BJ (cell line): ENCODE data around the gene RALGAPA1. TPM values are rescaled to one million over a fixed set of nuclear protein-coding genes. Genes with fewer than 3 reads are reported as not detected.
"Not testable (repeated sequence)": the region's sequence is repeated elsewhere in the genome, so short reads cannot be mapped to it uniquely, and the experiment has no call there.

Experiments used
- CTCF ChIA-PET: fragments of 350-600 bp; formaldehyde crosslinking; extraction: SDS; loops from one replicate; lab custom pipeline; 2021; ENCODE audit warnings: antibody characterized with exemption, inconsistent platforms; lab: Yijun Ruan, JAX
- POLR2A ChIA-PET: fragments of 300-600 bp; sonication (Branson Sonifier 250); formaldehyde crosslinking; extraction: SDS; loops from one replicate; lab custom pipeline; 2021; ENCODE audit warnings: antibody characterized with exemption; lab: Charles Lee
- DNase-seq: peaks from one replicate; pipeline ENCODE4 v3.0.0-alpha.2; 2011; ENCODE audit warnings: low read depth
- H3K27me3 ChIP-seq: 2 replicates; pipeline ENCODE4 v1.6.0; 2011; ENCODE audit warnings: low read length; ENCODE audit not compliant: control insufficient read depth, insufficient read depth
- H3K36me3 ChIP-seq: 2 replicates; pipeline ENCODE4 v1.5.1; 2011; ENCODE audit warnings: low read length; ENCODE audit not compliant: control insufficient read depth, insufficient read depth
- H3K4me3 ChIP-seq: 2 replicates; pipeline ENCODE4 v1.5.1; 2011; ENCODE audit warnings: low read depth, mild to moderate bottlenecking, control low read depth, low read length
- CTCF ChIP-seq: IDR thresholded peaks from 2 replicates; pipeline ENCODE4 v1.5.1; 2011; ENCODE audit warnings: low read depth, mild to moderate bottlenecking, control low read depth, inconsistent platforms, low read length, moderate library complexity; ENCODE audit not compliant: insufficient read depth
- polyA plus RNA-seq: library from polyadenylated mRNA; depleted of rRNA; stranded (reverse); fragments of >200 nt; gene quantifications from 2 replicates; pipeline ENCODE4 v1.2.3, GENCODE V29; 2011

Gene RALGAPA1
- polyA plus RNA-seq, 1 experiment: 4.7 TPM

DNA sequence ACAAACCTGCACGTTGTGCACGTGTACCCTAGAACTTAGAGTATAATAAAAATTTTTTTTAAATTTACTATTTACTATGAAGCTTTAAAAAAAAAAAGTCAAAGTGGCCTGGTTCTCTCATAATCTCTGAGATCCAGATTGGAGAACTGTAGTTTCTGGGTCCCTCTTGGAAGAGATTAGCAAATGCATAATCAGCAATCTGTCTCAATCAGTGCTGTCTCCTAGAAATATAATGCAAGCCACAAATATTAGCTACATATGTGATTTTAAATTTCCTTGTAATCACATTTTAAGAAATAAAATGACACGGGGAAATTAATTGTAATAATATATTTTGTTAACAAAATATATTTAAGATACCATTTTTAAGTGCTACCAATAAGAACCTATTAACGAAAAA lies 32.3 kb downstream of the RALGAPA1 start:
- no peaks in the 10 kb centered on the region for H3K36me3 ChIP-seq
- ChIA-PET CTCF (interaction anchor here (1.0 kb wide), 1 partner anchor 8 kb away, joined by 7 read pairs; no protein-coding TSS in a partner anchor), POLR2A (interaction anchor here (0.6 kb wide), 1 partner anchor 466 kb away, joined by 5 read pairs; no protein-coding TSS in a partner anchor)
- no peak for TF ChIP-seq CTCF
- no peaks in the 10 kb centered on the region for H3K27me3 ChIP-seq
- no peak for DNase-seq
- no peak overlapping the region for H3K4me3 ChIP-seq

- POLR2A ChIA-PET: interaction anchor here (0.6 kb wide), 1 partner anchor 467 kb away, joined by 5 read pairs; no protein-coding TSS in a partner anchor
- H3K27me3 ChIP-seq: not testable (repeated sequence)
These were observed 33.0 kb downstream of the RALGAPA1 start for GRCh38 chr14:35776085-35776484.

GRCh38 chr14:35766700-35767082 lies 42.4 kb downstream of the RALGAPA1 start:
- Histone ChIP-seq H3K36me3 (no peaks in the 10 kb centered on the region), H3K27me3 (no peaks in the 10 kb centered on the region), H3K4me3 (no peak overlapping the region)
- POLR2A ChIA-PET: no interaction called here
- TF ChIP-seq CTCF: no peak
- CTCF ChIA-PET: interaction anchor here (0.7 kb wide), 1 partner anchor 25 kb away, joined by 5 read pairs; no protein-coding TSS in a partner anchor
- no peak for DNase-seq

More at GRCh38 chr14:35776085-35776484, 33.0 kb downstream of the RALGAPA1 start:
- not testable (repeated sequence) for H3K36me3 ChIP-seq, DNase-seq, H3K4me3 ChIP-seq
- CTCF ChIA-PET: interaction anchor here (0.7 to 1.0 kb wide), 2 partner anchors 9 to 11 kb away, joined by 3 to 7 read pairs; no protein-coding TSS in a partner anchor

DNA sequence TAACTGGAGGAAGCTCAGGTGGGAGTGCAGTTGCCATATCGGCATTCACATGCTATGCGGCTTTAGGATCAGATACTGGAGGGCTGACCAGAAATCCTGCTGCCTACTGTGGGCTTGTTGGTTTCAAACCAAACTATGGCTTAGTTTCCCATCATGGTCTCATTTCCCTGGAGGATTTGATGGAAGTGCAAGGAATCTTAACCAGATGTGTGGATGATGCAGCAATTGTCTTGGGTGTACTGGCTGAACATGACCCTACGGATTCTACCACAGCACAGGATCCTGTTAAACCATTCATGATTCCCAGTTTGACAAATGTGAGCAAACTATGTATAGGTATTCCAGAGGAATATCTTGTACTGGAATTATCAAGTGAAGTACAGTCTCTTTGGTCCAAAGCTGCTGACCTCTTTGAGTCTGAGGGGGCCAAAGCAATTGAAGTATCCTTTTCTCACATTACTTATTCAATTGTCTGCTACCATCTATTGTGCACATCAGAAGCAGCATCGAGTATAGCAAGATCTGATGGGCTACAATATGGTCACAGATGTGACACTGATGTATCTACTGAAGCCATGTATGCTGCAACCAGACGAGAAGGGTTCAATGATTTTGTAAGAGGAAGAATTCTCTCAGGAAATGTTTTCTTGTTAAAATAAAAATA lies 42.9 kb downstream of the RALGAPA1 start:
- no peak for TF ChIP-seq CTCF

GRCh38 chr14:35761922-35762321 lies 47.2 kb downstream of the RALGAPA1 start:
- Histone ChIP-seq H3K4me3 (no peak overlapping the region), H3K27me3 (no peaks in the 10 kb centered on the region), H3K36me3 (no peaks in the 10 kb centered on the region; the same call in 1 of the 2 replicates)
- DNase-seq: no peak
- POLR2A ChIA-PET: no interaction called here
- no peak for TF ChIP-seq CTCF
- CTCF ChIA-PET: no interaction called here

More for the DNA sequence above, 42.9 kb downstream of the RALGAPA1 start:
- POLR2A ChIA-PET: no interaction called here
- no peak overlapping the region for H3K4me3 ChIP-seq
- H3K36me3 ChIP-seq: no peaks in the 10 kb centered on the region
- no peak for DNase-seq
- CTCF ChIA-PET: no interaction called here
- H3K27me3 ChIP-seq: no peaks in the 10 kb centered on the region

DNA sequence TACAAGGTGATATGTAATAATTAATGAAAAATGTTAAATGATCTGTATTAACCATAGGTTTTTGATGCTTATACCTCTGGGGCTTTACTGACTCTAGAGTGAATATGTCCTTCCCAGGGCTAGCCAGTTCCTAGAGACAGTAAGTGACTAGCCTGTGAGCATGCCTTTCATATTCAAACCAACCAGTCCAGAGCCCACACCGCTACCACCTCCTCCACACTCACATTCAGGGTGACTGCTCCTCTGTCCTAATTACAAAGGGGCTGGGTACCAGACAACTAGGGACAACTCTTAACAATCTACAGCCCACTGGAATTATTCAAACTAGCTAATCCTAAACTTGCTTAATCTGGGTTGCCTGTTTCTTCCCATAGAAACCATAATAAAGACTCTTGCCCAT lies 49.0 kb downstream of the RALGAPA1 start:
- Histone ChIP-seq H3K4me3 (no peak overlapping the region), H3K27me3 (no peaks in the 10 kb centered on the region), H3K36me3 (peaks cover 2% of the 10 kb centered on the region; the same call in 1 of the 2 replicates)
- ChIA-PET CTCF (no interaction called here), POLR2A (no interaction called here)
- no peak for TF ChIP-seq CTCF
- DNase-seq: no peak
